Skin of body (tissue), 2 donors: ENCODE data around the gene CDH22. TPM values are rescaled to one million over a fixed set of nuclear protein-coding genes. Genes with fewer than 3 reads are reported as not detected.
A peak's percentile ranks its signal among the peaks of the same experiment; 100 is the strongest.

Source experiments
- DNase-seq: peaks from one replicate; lab custom pipeline; 2025; lab: John Stamatoyannopoulos, UW
- total RNA-seq: library from RNA; depleted of rRNA; stranded (reverse); fragments of >200 nt; gene quantifications from one replicate; pipeline ENCODE4 v1.2.3, GENCODE V29; 2014

Gene CDH22
- total RNA-seq, 1 donor from 2014 or later = 0.89 TPM

DNA sequence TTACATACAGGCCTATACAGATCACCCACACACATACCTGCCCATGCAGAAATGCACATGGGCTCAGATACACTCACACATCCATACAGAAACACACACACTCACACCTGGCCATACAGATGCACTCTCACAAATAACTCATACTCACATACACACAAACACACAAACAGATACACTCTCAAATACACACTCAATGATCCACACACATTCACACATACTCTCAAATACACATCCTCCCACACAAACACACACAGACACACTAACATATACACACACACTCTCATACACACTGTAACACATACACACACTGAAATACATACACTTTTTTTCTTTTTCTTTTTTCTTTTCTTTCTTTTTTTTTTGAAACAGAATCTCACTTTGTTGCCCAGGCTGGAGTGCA, 90.7 kb downstream of the CDH22 start:
- DNase-seq = no peak

DNA sequence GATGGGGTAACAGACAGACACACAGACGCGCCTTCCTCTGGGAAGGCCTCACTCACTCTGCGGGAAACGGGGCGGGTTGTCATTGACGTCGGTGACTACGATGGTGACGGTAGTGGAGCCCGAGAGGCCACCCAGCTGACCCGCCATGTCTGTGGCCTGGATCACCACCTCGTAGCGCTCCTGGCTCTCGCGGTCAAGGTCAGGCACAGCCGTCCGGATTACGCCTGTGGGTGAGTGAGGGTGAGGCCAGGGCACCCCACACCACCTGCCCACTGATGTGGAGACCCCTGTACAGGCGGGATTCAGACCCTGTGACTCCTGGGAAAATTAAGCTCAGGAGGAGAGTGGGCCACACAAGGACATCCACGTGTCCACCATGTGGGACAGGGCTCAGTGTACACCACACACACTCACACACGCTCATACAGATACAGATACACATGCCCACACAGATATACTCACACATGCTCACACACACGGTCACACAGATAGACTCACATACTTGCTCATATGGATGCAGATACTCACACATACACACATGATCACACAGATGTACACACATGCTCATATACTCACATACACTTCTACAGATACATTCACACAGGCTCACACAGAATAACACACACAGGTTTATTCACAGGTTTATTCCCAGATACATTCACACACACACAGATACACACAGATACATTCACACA, 91.4 kb downstream of the CDH22 start:
- DNase-seq = no peak

DNA sequence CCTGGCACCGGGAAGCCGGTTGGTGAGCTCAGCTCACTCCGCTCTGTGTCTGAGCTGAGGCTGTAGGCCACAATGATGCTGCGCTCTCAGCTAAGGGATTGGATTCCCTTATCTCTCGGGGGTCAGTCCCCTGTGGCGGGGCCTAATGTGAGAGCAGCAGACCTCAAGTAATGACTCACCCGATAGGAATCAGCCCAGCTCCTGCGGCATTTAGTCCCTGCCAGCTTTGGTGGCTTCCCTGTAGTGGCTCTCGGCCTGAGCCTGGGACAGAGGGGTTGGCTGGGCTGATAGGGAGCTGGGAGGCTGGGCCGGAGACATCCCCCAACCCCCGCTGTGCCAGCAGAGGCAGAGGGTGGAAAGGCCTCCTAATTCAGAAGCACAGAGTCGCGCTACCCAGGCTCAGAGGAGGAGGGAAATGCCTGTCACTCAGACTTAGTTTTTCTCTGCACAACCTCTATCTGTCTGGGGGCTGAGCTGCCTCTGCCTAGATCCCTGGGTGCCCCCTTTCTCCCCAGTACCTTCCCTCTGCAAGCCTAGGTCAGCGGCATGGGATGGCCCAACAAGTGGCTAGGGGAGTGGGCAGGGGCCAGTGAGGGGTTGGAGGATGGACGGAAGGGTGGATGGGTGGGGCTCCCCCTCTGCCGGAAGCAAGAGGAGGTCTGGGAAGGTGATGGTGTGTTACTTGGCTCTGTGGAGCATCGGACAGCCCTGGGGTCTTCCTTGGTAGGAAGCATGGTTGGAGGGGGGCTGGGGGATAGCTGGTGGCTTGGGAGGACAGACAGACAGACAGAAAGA, 92.2 kb downstream of the CDH22 start:
- DNase-seq = no peak

DNA sequence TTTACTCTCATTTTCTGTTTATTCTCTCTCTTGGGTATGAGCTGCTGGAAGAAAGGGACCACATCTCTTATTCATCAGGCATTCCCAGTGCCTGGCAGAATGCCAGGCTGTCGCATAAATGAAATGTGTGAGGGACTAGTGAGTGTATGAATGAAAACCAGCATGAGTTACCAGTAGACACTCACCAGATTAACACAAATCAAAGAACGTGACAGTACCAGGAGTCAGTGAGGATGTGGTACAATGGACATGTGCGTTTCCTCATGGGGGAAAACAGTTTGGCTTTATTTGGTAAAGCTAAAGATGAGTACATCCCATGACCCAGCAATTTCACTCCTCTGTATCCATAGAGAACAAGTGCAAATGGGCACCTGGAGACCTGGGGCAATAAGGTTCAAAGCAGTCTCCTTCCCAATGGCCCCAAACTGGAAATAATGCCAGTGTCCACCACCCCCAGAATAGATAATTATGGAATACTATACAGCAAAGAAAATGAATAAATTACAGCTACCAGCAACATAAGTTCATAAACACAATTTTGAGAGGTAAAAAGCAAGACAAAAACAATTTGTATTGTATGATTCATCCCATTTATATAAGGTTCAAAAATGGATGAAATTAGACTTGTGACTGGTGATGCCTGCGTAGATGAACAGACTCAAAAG, 93.3 kb downstream of the CDH22 start:
- no peak for DNase-seq

DNA sequence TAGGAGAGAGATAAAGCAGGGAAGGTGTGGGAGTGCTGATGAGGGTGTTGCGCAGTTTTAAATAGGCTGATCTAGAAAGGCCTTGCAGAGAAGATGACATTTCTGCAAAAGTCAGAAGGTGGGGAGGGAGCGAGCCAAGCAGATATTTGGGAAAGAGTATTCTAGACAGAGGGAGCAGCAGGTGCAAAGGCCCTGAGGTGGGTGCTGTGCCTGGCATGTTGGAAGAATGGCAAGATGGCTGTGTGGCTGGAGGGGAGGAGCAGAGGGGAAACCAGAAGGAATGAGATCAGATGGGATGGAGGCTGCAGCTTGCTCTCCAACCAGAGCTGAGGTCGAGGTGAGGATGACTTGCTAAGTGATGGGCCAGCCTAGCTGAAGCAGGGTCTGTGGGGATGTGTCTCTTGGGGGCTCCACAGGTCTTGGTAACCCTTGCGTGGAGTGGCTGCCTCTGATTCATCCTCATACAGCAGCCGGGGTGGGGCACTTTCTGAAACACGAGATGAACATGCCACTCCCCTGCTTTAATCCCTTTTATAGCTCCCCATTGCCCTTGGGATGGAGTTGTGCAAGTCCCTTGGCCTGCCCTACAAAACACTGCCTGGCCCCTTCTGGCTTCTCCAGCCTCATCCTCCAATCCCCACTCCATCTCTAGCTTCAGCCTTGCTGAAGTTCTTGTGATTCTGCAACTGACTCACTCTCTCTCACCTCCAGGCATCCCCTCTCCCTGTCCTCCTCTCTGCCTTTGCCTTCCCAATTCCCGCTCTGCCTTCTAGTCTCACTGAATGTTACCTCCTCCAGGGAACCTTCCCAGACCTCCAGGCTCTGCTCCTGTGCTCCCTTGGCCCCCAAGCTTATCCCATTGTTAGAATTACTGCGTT, 94.1 kb downstream of the CDH22 start:
- DNase-seq = no peak

DNA sequence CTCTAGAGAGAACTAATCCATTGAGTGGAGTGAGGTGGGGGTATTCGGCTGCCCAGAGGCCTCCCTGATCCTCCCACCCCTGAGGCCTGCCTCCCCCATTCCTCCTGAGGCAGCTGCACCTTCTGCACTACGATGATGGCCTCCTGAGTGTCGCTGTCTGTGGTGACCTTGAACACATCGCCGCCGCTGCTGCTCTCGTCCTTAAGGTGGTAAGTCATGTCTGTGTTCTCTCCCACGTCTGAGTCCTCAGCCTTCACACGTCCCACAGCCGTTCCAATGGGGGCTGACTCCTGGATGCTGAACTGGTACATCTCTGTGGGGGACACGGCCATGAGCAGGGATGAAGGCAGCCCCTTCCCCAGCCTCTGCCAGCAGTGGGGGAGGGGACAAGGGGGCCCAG, 95.4 kb downstream of the CDH22 start:
- no peak for DNase-seq

DNA sequence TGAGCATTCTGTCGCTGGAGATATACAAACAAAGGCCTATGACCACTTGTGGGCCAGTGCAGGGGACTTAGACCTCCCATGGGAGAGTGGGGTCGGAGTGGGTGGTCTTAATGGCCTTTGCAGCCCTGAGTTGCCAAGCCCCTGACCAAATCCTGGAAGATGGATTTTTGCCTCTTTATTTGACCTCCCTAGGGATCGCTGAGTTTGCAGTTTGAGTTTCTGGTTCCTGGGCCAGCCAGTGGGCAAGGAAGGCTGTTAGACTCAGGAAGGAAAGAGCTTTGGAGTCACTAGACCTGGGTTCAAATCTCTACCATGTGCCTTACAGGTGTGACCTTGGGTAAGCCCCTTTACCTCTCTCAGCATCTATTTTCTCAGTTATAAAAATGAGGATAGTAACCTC, 96.0 kb downstream of the CDH22 start:
- no peak for DNase-seq

DNA sequence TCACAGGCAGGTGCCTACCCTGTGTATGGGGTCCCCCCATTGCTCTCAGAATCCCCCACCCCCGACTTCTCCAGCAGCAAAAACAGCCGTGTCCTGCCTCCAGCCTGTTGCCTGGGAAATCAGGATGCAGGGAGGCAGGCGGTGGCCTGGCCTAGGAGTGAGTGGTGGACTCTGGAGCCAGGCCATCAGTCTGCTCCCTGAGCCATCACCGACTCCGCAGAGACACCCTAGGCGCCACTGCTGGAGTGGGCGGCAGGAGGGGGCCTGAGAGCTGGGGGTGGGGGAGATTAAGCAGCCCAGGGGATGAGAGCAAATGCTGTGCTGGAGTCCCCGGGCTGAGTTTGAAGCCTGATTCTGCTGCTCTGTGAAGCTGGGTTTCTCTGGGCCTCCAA, 97.0 kb downstream of the CDH22 start:
- DNase-seq = no peak

DNA sequence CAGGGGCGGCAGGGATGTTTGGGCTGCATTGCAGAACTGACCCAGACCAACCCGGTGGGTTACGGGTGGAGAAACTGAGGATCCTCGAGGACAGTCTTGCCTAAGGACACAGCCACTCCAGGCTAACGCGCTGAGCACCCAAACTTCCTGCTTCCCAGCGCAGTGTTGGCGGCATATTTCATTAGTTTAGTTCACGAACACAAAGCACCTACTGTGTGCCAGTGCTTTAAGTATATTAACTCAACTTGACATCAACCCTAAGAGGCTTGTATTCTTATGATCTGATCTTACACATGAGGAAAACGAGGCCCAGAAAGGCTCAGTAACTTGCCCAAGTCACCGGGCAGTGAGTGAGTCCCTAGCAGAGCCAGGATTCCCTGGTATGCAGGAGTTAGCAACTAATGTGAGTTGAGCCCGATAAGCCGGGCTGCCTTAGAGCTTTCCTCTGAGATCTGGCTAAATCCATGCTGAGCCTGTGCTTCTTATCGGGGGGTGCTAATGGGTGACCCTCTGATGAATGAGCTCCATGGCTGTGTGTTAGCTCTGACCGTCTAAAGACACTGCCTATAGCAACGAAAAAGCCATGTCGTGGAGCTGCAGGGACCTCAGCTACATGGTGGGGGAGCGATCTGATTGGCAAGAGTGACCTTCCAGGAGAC, 97.5 kb downstream of the CDH22 start:
- no peak for DNase-seq

DNA sequence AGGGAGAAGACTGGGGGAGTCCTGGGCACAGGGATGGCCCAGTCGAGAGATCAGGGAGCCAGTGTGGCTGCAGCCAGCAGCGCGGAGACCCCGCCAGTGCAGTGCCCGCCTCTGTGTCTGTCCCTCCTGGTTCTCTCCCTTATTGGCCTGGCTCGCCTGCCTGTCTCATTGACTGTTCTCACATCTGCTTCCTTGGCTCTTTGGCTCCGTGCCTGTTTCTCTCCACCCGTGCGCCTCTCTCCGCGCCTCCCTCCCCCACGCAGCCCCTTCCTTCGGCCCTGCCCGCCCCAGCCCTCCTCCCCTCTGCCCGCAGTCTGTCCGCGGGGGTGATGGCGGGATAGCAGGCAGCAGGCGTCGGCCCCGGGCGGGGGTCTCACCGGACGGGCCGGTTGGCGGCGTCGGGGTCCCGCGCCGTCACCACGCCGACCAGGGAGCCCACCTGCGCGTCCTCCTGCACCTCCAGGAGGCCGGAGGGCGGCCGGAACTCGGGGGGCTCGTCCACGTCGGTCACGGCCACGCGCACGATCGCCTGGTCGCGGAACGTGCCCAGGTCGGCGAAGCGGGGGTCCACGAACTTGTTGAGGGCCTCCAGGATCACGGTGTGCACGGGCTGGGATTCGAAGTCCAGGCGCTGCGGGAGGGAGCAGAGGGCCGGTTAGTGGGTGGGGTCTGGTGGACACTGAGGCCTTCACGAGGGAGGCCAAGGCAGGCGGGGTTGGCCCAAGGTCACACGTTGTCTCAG, 98.2 kb downstream of the CDH22 start:
- no peak for DNase-seq

DNA sequence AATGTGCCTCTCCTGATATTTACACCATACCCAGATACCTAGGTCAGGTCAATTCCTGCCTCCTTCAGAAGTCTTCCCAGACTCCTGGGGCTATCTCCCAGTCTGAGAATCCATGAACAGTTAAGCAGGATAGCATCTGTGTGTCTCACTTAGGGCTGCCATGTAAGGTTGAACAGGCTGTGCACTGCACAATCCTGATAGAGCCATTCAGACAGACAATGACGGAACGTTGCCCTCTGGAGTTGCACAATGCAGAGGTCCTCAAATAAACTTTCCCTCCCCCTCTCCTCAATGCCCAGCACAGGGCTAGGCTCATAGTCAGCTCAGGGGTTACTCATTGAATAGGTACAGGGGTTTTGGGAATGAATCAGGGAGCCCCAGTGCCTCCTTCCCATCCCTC, 100.5 kb downstream of the CDH22 start:
- DNase-seq = no peak

DNA sequence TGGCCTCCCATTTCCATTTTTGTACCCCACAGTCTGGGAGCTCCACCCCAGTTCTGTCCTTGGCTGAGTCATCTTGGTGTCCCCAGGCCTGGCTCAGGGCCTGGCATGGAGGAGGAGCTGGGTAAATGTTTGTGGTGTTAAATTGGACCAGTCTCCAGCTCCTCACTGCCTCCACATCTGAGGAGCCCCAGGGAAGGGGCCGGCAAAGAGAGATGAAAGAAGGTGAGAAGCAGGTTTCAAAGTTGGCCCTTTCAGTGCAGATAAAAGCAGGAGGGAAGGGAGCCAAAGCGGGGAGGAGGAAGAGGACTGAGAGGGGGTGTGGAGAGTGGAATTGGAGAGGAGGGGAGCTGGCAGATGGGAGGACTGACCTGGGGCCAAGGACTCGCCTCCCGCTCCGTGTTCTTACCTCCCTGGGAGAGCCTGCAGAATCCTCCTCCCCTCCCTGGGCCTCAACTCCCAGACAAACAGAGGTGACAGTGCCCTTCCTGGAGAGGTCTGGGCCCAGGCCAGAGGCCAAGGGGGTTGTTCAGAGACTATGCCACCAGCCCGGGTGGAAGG, 101.2 kb downstream of the CDH22 start:
- no peak for DNase-seq

DNA sequence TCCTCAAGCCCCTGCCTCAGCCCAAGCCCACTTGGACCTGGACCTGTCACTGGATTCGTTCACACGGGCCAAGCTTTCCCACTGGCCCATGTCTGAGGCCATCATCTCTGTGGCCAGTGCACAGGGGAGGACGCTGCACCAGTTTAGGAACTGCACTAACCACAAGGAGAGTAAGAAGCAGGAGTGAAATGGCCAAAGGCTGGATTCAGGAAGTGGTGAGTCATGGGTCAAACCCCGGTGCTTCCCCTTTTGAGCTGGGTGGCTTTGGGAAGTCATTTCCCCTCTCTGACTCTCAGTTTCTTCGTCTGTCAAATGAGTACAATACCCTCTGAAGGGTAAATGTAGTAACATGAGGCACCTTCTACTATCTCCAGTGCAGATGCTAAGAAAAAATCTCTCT, 102.3 kb downstream of the CDH22 start:
- DNase-seq = no peak

DNA sequence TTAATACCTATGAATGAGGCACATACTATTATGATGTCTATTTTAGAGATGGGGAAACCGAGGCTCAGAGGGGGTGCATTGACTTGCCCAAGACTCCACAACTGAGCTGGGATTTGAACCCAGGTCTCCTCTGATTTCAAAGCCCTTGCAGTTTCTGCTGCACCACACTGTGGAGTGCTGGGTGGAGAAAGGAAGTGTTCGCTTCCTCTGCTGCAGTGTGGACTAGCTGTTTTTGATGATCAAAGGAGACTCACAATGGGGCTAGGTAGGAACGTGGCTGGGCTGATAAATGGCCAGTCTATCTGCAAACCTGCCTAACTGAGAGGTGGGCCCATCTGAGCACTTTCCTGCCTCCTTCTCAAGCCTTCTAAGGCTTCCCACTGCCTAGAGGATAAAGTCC, 102.9 kb downstream of the CDH22 start:
- no peak for DNase-seq

DNA sequence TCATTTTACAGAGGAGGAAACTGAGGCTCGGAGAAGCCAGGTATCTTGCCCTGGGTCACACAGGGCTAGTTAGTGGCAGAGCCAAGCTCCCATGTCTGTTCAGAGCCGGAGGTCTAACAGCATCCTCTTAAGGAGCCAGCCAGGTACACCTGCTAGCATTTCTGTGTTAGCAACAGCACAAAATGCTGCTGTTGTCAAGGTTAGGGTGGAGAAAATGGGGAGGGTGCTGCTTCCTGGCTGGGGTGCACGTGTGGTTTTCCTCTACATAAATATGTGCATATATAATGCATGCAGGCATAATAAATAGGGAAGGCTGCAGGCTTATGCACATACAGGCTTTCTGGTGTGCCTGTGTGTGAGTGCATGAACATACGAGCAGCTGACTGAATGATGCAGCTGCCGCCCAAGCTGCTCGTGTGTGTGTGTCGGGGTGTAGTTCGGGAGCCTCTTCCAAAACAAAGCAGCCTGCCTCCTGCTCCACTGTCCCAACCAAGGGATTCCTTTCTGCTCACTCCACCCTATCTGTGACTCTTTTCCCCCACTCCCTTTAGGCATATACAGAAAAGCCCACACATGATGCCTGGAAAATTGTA, 103.6 kb downstream of the CDH22 start:
- DNase-seq = peak; percentile 17

DNA sequence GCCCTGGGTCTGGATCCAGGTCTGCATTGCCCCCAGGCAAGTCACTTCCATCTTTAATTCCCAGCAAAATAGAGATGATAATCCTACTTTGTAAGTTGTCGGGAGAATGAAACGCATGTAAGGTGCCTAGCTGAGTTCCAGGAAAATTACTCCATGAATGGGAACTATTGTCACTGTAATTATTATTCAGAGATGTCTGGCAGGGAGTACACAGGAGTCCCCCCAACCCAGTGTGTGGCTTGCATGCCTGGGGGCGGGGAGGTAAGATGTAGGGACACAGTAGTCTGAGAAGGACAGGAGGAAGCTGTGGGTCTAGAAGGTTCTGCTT, 104.8 kb downstream of the CDH22 start:
- no peak for DNase-seq

DNA sequence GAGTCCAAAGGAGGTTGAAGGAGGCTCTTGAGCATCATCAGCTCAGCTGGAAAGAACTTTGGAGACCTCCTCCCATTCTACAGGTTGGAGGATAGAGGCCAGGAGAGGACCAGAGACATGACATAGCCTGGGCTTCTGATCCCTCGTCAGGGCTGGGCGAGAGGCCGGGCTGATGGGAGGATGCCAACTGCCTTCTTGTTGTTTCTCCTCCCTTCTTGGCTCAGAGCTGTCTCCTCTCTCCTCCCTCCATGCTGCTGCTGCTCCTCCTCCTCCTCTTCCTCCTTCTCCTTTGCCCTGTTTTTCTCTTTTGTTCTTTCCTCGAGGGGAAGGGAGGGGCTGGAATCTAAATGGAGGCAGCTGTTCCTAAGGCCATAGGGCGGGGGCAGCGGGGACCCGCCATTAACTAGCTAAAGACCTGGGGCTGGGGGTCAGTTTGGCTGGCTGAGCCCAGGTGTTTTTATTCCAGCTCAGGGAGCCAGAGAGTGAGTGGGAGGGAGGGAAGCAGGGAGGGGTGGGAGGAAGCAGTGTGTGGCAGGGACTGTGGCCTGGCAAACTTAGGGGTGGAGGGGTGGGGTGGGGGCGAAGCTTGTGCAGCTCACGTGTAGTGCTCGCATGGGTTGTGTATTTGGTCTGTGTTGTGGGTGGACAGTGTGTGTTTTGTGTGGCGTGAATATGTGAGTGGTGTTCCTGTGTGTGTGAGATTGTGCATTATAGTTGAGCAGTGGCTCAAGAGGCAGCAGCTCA, 105.4 kb downstream of the CDH22 start:
- peak; percentile 39 for DNase-seq

DNA sequence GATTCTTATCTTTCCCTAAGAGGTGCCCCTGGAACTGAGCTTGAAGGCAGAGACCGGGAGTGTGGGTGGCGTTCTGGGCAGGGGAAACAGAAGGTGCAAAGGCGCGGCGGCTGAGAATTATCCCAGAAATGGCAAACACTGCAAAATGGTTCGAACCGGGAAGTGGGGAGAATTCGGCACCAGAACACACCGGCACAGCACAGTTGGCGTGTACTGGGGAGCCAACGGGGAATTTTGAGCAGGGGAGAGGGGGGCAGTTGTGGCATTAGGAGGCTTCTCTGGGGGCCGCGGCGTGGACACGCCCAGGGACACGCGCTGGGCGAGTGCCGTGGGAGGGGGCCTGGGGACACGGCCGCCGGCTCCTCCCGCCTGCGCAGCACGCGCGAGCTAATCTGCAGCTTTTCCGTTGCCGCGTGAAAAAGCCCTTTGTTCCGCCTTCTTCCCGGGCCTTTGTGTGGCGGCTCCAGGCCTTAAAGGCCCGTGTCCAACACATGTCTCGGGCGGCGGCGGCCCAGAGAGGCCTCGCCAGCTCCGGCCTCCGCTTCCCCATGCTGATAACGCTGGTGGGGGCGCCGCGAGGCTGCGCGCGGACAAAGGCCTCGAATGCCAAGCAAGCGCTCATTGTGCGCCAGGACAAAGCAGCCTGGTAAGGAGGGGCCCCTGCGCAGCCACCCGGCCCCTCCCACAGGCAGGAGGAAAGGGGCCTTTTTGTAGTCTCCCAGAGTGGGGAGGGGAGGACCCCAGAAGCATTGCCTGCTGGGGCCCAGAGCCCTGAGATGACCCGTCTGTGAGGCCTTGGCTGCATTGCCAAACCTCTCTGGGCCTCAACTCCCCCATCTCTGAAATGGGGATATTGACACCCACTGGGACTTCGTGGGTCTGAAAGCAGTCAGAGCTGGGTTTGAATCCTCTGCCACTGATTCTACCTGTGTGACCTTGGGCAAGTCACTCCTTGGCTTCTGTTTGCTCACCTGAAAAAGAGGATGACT, 107.4 kb downstream of the CDH22 start:
- no peak for DNase-seq
